GM18519 (cell line): ENCODE measurements around the gene DIDO1.

ENCODE experiments used
- ATAC-seq: cut with Tn5 transposase; IDR thresholded peaks from one replicate; pipeline ENCODE4 v1.9.1; 2021; ENCODE audit warnings: mild to moderate bottlenecking, moderate library complexity; ENCODE audit not compliant: unreplicated experiment, low FRiP score

The DIDO1 gene

DNA sequence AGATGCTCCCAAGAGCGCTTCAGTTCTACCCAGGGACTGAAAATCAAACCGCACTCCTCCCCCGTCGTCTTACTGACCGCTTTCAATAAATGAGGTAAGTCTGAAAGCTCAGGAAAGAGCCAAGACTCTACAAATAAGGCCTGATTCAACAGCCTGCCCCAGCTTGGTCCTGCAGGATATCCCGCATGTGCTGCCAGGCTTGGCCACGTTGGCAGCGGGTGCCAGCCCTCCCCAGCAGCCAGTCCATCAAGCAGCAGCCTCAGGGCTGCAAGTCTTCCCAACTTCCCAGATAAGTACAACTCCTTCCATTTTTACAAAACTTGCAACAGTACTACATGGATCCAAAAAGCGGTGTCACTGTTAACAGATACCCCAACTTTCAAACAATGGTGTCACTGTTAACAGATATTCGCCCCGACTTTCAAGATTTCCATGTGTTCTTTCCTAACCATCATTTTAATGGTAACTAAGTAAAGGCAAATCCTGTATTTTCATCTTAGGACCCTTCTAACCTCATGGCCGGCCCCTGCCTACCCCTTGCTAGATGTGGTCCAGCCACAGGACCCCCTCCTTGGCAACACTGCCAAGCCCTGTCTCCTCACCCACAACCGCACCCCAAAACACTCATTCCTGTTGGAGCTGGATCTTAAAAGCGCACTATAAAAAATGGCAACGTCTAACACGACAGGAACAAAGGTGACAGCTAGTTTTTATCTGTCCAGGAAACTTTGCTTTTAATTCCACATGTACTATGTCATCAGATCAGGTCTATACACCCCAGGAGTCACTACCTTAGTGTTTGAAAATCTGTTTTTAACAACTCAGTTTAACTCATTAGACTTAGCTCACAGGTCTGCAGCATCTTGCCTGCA is 28.0 kb downstream of the DIDO1 start:
- no peak for ATAC-seq

DNA sequence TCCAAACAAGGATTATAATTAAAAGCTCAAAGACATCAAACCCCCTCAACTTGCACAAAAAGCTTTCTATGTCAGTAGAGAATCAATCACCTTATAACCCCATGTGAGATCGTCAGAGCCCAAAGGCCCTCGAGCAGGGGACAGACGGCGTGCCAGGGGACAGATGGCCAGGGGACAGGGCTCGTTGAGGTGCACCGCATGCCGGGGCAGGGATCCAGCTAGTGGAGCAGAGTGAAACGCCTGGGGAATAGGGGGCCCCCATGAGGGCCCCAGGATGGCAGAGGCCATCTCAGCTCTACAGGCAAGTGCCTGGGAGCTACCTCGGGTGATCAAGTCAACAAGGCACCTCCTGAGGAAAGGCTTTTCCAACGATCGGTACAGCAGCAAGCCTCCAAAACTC is 28.6 kb downstream of the DIDO1 start:
- no peak for ATAC-seq

DNA sequence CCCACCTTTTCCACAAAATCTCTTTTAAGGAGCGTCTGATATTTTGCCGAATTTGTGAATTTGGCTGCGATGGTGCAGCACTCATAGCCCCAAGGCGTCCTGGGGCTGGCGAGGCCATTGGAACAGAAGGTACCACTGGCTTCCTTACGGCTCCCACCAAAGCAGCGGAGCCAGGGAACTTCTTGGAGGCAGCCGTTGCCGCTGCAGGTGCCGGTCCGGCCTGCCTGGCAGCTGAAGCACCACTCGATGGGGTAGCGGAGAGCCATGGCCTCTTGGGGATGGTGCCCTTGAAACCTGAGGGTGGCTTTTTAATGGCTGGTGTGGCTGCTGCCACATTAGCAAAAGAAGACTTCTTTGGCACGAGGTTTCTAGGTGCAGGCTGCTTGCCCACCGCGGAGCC is 29.8 kb downstream of the DIDO1 start:
- ATAC-seq = no peak

GRCh38 chr20:62895539-62895938 is 30.8 kb downstream of the DIDO1 start:
- no peak for ATAC-seq

GRCh38 chr20:62894261-62894660 is 32.0 kb downstream of the DIDO1 start:
- ATAC-seq = no peak

DNA sequence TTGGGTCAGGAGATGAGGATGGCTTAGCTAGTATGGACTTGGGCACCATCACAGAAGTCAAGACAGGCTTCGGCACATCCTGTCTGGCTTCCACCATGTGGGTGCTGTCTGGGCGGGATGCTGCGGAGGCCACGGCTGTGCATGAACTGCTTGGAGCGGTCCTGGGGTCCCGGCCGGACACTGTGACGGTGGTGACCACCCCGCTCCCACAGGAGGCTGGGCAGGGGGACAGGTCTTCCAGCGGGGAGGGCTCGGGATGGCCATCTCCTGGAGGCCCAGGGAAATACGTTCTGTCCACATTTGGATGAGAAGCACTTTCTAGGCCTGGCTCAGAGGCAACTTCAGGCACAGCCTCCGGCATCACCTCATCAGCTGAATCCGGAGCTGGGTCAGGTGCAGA is 32.6 kb downstream of the DIDO1 start:
- no peak for ATAC-seq

GRCh38 chr20:62892348-62893304 is 33.7 kb downstream of the DIDO1 start:
- no peak for ATAC-seq

- ATAC-seq = no peak
These were observed 35.2 kb downstream of the DIDO1 start for GRCh38 chr20:62891111-62891510.

DNA sequence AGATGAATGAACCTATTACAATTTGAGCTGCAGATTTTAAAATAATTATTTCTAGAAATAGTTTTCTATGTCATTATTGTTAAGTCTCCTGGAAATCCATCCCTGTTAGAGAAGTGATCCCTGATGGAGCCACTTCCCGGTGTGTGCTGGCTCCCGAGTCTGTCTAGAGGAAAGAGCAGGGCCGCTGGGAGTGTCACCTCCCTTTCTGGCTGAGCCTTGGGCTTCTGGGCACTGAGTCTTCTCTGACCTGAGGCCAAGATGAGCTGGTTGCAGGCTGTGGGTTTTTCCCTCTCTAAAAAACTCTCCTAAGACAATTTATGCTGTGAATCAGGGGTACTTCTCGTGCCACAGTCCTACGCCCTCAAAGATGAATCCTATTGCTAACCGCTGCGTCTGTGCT is 35.9 kb downstream of the DIDO1 start:
- ATAC-seq = no peak

DNA sequence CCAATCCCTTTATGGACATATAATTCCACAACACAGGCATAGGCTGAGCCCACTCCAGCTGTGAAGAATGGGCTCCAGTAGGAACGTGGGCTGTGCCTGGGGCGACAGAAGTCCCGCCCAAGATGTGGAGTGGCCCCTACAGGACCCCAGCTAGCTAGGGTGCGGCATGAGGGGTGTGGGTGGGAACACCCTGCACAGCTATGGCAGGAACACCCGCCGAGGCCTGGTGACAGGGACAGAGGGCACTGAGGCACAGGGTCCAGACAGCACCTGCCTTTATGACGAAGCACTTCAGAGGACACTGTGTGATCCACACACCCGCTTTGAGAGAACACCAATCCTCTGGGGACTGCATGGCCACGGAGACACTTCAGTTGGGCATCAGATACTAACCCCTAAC is 36.4 kb downstream of the DIDO1 start:
- no peak for ATAC-seq

DNA sequence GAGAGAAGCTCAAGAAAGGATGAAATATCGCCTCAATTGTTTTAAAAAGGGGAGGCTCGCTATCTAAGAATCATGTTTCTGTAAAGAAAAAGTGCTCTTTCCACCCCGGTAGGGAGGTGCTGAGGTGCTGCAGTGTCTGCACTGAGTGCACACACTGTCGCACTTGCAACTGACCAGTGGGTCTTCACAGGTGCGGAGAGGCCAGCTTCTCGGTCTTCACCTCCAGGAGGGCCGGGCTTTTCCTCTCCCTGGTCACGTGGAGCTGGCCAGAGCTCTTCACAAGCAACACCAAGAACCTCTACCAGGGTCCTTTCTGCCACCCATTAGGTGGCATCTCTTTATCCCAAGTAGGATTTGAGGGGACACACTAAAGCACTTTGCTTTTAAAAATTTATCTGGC is 36.9 kb downstream of the DIDO1 start:
- ATAC-seq = no peak

- no peak for ATAC-seq
These were observed 37.4 kb downstream of the DIDO1 start for GRCh38 chr20:62888910-62889309.

DNA sequence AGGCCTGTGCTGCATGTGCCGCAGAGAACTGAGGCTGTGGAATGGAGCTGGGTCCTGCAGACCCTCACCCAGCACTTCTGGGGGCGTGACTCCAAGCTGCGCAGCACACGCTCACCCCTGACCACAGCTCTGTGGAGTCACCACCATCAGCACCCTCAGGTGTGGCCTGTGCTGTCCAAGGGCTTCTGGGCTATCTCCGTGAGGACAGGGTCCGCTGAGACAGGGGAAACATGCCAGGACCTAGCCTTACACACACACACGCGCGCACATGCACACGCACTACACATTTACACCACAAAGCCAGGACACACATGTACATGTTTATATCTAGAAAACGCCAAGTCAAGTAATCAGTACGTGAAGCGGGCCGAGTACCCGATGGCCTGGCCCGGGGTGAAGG is 37.9 kb downstream of the DIDO1 start:
- no peak for ATAC-seq

DNA sequence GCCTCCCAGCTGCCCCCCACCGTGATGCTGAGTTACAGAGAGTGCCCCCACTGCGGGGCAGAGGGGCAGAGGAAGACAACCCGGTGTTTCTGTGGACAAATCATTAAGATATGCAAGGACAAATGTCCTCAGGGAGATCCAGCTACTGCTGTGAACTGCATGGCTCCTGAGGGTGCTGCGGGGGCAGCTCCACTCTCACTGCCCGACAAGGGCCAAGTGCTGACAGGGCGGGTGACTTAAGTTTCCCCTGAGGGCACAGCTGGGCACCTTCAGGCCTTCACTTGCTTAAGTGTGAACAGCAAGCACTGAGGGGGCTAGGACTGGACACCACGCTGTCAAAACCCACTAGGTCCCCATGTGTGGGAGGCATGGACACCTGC is 38.5 kb downstream of the DIDO1 start:
- ATAC-seq = no peak

GRCh38 chr20:62887152-62887859 is 39.0 kb downstream of the DIDO1 start:
- no peak for ATAC-seq

DNA sequence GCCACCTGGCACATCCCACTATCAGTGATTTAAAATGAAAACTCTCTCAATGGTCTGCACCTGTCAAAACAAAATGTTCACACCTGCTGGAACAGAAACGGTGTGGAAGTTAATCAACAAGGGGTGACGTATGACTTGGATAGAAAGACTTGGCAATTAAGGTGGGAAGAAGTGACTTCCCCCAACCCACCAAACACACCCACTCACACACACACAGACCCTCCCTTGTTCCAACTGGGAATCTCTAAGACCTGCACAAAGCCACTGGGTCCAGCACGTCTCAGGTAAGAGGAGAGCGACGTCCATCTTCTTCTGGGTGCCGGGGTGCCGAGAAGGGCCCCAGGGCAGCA is 39.6 kb downstream of the DIDO1 start:
- ATAC-seq = no peak

DNA sequence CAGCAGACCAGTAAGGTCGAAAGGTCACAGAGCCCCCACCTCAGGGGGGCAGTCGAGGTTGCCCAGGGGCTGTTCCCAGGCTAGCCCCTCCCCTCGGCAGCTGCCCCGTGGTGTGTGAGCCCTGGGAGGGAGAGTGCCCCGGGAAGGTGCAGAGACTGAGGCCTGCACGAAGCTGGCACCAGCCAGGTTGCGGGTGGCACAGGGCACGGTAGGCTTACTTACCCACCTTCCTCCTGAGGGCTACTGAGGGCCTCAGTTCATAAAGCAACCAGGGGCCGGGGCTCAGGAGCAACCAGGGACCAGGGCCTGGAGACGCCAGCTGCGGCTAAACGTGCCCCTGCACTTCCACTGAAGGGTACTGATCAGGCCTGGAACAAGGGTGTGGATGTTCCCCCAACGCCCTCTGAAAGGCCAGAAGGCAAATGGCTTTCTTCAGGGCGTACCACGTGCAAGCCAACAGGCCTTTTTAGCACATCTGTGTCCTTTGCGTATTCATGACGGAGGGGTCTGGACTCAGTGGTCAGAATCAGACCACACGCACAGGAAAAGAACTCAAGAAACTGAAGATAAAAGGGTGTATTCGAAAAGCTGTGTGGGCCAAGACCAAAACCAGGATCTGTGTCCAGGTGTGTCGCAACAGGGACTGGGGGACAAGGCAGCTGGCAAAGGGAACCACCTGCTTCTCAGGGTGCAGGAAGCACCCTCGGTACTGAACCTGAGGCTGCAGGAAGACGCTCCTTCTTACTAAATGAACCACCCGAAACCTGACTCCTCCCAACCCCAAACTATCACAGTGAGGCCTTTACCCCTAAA is 40.2 kb downstream of the DIDO1 start:
- ATAC-seq = no peak

GRCh38 chr20:62885046-62885895 is 41.0 kb downstream of the DIDO1 start:
- no peak for ATAC-seq

DNA sequence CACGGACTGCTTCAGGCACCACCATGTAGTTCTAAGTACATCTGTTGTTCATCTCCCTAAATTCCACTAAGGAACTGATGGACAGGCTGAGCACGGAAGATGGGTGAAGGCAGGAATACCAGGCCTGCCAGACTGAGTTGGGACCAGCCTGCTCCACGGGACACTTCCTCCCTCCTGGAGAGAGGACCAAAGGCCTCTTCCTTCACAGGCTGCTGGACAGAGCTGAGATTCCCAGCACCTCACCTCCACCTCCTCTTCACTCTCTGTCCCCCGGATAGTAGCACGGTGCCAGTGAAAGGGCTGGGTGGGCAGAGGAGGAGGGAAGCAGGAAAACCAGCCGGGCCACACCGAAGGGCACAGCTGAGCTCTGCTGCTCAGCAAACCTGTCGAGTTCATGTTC is 41.7 kb downstream of the DIDO1 start:
- ATAC-seq = no peak
